ENCODE results near the gene FTCD. TPM values are rescaled to one million over a fixed set of nuclear protein-coding genes. Genes with fewer than 3 reads are reported as not detected.
A peak's percentile ranks its signal among the peaks of the same experiment; 100 is the strongest.

FTCD gene
- total and polyA plus RNA-seq, 2 of the 4 experiments (the other 2 are of a cell fraction) = 0.55 TPM; not detected in 1

- peaks cover 14% of the 10 kb centered on the region for H3K4me1 ChIP-seq (ENCODE audit: control insufficient read depth, insufficient read depth, low read length)
- peaks cover 21% of the 10 kb centered on the region for H3K9me1 ChIP-seq (ENCODE audit: insufficient read depth, low read length)
- H3K23ac ChIP-seq (ENCODE audit: low read depth, low read length) = peak overlapping the region; percentile 91; the same call in 1 of the 2 replicates
- no peak overlapping the region for H2BK20ac ChIP-seq (ENCODE audit: low read depth, low read length)
- in situ Hi-C loops (cut with MboI; ENCODE audit: low sequenced_read_pairs) (no loop called here), dilution Hi-C loops (cut with HindIII; ENCODE audit: low sequenced_read_pairs, unreplicated experiment) (no loop called here), intact Hi-C loops (cut with micrococcal nuclease) (loop anchor here (2.0 to 5.0 kb wide), 2 partner anchors 101 to 126 kb away; no protein-coding TSS in a partner anchor)
- H4K91ac ChIP-seq (ENCODE audit: insufficient read depth, low read depth, low read length) = 0 out of 2 replicates have a peak overlapping the region, but pooled peaks have one; percentile 12
- H4K20me1 ChIP-seq (ENCODE audit: insufficient read depth, low read length) = peaks cover 38% of the 10 kb centered on the region
- peaks cover 4% of the 10 kb centered on the region for H3K9me3 ChIP-seq (ENCODE audit: control insufficient read depth, insufficient read depth, low read length)
- peak overlapping the region; percentile 97 for H3K4me3 ChIP-seq (ENCODE audit: insufficient read depth, low read depth, low read length)
- peak overlapping the region; percentile 83 for H3K14ac ChIP-seq (replicated peaks; ENCODE audit: low read depth, low read length)
- H3K18ac ChIP-seq (ENCODE audit: low read depth, low read length) = peak overlapping the region; percentile 72; the same call in 1 of the 2 replicates
- no peak for TF ChIP-seq MXI1 (IDR thresholded peaks at IDR 0.05; ENCODE audit: borderline replicate concordance, low read depth, low read length)
- no peak for TF ChIP-seq RFX5 (IDR thresholded peaks at IDR 0.05; ENCODE audit: low read depth, low read length)
- TF ChIP-seq USF2 (IDR thresholded peaks at IDR 0.05; ENCODE audit: low read depth, low read length) = no peak
- no peak for TF ChIP-seq RCOR1 (IDR thresholded peaks at IDR 0.05; ENCODE audit: insufficient replicate concordance, low read length)
- no peak for TF ChIP-seq MAFK (IDR thresholded peaks at IDR 0.05; ENCODE audit: low read depth, low read length)
- TF ChIP-seq POLR2A (IDR thresholded peaks at IDR 0.05; ENCODE audit: low read depth, low read length) = no peak; the same call in none of the 2 replicates
- TF ChIP-seq ELK1 (IDR thresholded peaks at IDR 0.05; ENCODE audit: borderline replicate concordance, low read depth, low read length) = no peak
- TF ChIP-seq SMC3 (IDR thresholded peaks at IDR 0.05; ENCODE audit: low read depth, low read length) = no peak
- no peak for TF ChIP-seq MAZ (IDR thresholded peaks at IDR 0.05; ENCODE audit: borderline replicate concordance, low read depth, low read length)
- H3K27me3 ChIP-seq (ENCODE audit: control insufficient read depth, insufficient read depth, low read length) = no peaks in the 10 kb centered on the region
- DNase-seq = no peak
- H2BK5ac ChIP-seq (ENCODE audit: low read depth, low read length, poor library complexity, severe bottlenecking) = peak overlapping the region; percentile 88
- peak overlapping the region; percentile 70 for H3K56ac ChIP-seq (ENCODE audit: extremely low read depth, insufficient read depth, low read length)
- 0% methylated on average over 22 of the region's 94 CpGs; no CpG with 5 or more reads in 1 of the 2 experiments for WGBS, 2 experiments (ENCODE audit: extremely low coverage in 2 of 2, insufficient read length in 1 of 2)
- no peak overlapping the region; the same call in 2 of the 3 replicates for H2BK15ac ChIP-seq (ENCODE audit: low read depth, low read length)
- H3K27ac ChIP-seq (ENCODE audit: insufficient read depth, low read length) = peak overlapping the region; percentile 98
- peak overlapping the region; percentile 68; the same call in 1 of the 2 replicates for H2AK5ac ChIP-seq (ENCODE audit: low read depth, low read length)
- peak overlapping the region; percentile 72 for H2AFZ ChIP-seq (replicated peaks; ENCODE audit: low read length, poor library complexity)
- peak; percentile 51 for ATAC-seq (ENCODE audit: low read depth)
- ChIA-PET POLR2A (ENCODE audit: unreplicated experiment) (interaction anchor here (0.6 to 1.5 kb wide), 4 partner anchors 38 to 150 kb away, joined by 4 to 7 read pairs (median 6); no protein-coding TSS in a partner anchor), CTCF (interaction anchor here (0.6 kb wide), 1 partner anchor 30 kb away, joined by 3 read pairs; no protein-coding TSS in a partner anchor)
- peak overlapping the region; percentile 70; the same call in 1 of the 2 replicates for H4K5ac ChIP-seq (ENCODE audit: low read depth, low read length)
- no peak overlapping the region; the same call in none of the 2 replicates for H2BK120ac ChIP-seq (ENCODE audit: low read depth, low read length)
- H2AK9ac ChIP-seq (replicated peaks; ENCODE audit: low read depth, low read length, poor library complexity) = peak overlapping the region; percentile 96
- peaks cover 6 to 52% of the 10 kb centered on the region in 2 experiments; a peak in 3 of 4 replicates for H3K79me1 ChIP-seq (ENCODE audit: low read depth in 1 of 2, low read length in 2 of 2)
- H4K8ac ChIP-seq (ENCODE audit: low read depth in 2 of 2, low read length in 2 of 2) = peak overlapping the region in 1 of 2 experiments; percentile 46; a peak in 1 of 4 replicates
- H3K4ac ChIP-seq (ENCODE audit: low read depth, low read length) = peak overlapping the region; percentile 87
- peaks cover 11% of the 10 kb centered on the region for H3K36me3 ChIP-seq (ENCODE audit: control insufficient read depth, insufficient read depth, low read length)
- BruUV-seq (replicated peaks) = no TSS peak
- peak overlapping the region; percentile 88 for H3K4me2 ChIP-seq (ENCODE audit: low read depth, low read length)
- H3K9ac ChIP-seq (ENCODE audit: low read depth, low read length) = peak overlapping the region; percentile 97
Measured at GRCh38 chr21:46098303-46099141, 56.9 kb downstream of the FTCD start.
